Endodermal cell (in vitro differentiated cells): ENCODE results near the gene KIRREL3. TPM values are rescaled to one million over a fixed set of nuclear protein-coding genes. Genes with fewer than 3 reads are reported as not detected.
A peak's percentile ranks its signal among the peaks of the same experiment; 100 is the strongest.

Experiments used
- DNase-seq: peaks from one replicate; pipeline ENCODE4 v3.0.0-alpha.2; 2017
- H3K27ac ChIP-seq: 2 replicates; pipeline ENCODE4 v1.5.1; 2013; ENCODE audit warnings: mild to moderate bottlenecking, low read depth, low read length, moderate library complexity
- H3K27me3 ChIP-seq: 2 replicates; pipeline ENCODE4 v1.6.1; 2013; ENCODE audit warnings: mild to moderate bottlenecking, low read length, moderate library complexity; ENCODE audit not compliant: insufficient read depth, control insufficient read depth, poor library complexity, severe bottlenecking
- H3K36me3 ChIP-seq: 2 replicates; pipeline ENCODE4 v1.7.0; 2013; ENCODE audit warnings: mild to moderate bottlenecking, low read length, moderate library complexity; ENCODE audit not compliant: control insufficient read depth, insufficient read depth
- H3K4me1 ChIP-seq: one replicate; pipeline ENCODE4 v1.7.0; 2013; ENCODE audit warnings: low read length; ENCODE audit not compliant: control insufficient read depth, insufficient read depth
- H3K4me3 ChIP-seq: 2 replicates; pipeline ENCODE4 v1.5.1; 2013; ENCODE audit warnings: mild to moderate bottlenecking, low read length, moderate library complexity
- H3K9ac ChIP-seq: 2 replicates; pipeline ENCODE4 v1.6.1; 2013; ENCODE audit warnings: mild to moderate bottlenecking, low read length, moderate library complexity; ENCODE audit not compliant: poor library complexity, severe bottlenecking; ENCODE audit errors: extremely low read depth
- H3K9me3 ChIP-seq: 2 replicates; pipeline ENCODE4 v1.6.1; 2013; ENCODE audit warnings: mild to moderate bottlenecking, low read length, moderate library complexity; ENCODE audit not compliant: control insufficient read depth
- H3K27ac Mint-ChIP-seq: 2 replicates; pipeline ENCODE4 v1.8.0; 2020; ENCODE audit warnings: mixed read lengths
- H3K27me3 Mint-ChIP-seq: 2 replicates; pipeline ENCODE4 v1.8.0; 2021; ENCODE audit warnings: mild to moderate bottlenecking, mixed read lengths; ENCODE audit not compliant: insufficient read depth
- H3K36me3 Mint-ChIP-seq: 2 replicates; pipeline ENCODE4 v1.8.0; 2020; ENCODE audit warnings: low read depth, mixed read lengths
- H3K4me1 Mint-ChIP-seq: 2 replicates; pipeline ENCODE4 v1.8.0; 2020; ENCODE audit warnings: mixed read lengths
- H3K4me3 Mint-ChIP-seq: 2 replicates; pipeline ENCODE4 v1.8.0; 2020; ENCODE audit warnings: mild to moderate bottlenecking, moderate library complexity, mixed read lengths
- H3K9me3 Mint-ChIP-seq: 2 replicates; pipeline ENCODE4 v1.8.0; 2020; ENCODE audit warnings: mild to moderate bottlenecking, mixed read lengths
- WGBS, 2 experiments: methylation state at CpG; one replicate each; pipeline versions ENCODE4 v1.1.5 to v1.1.7; 2013; ENCODE audit warnings: missing lambda C conversion rate in 2 of 2, mixed read lengths in 1 of 2; ENCODE audit not compliant: insufficient coverage in 1 of 2, insufficient read length in 1 of 2; 5-methylcytosine and 5-hydroxymethylcytosine counted together
- total RNA-seq, 2 donors: library from RNA; stranded (reverse); fragmentation: NEBNext Ultra II Directional in 1 of 2; extraction: Animal tissue kit (Norgen Biotek cat#: 25700) in 1 of 2; gene quantifications; 2 replicates in 1 of 2; 3 replicates in 1 of 2; pipeline ENCODE4 v1.2.1, GENCODE V29; 2021
- TF ChIP-seq, protein P1 (sequence below): fragments of 200-600 bp; sonication (generic); conservative IDR thresholded peaks from 2 replicates; pipeline ENCODE4 v1.5.0; 2021; ENCODE audit warnings: antibody characterized with exemption, mild to moderate bottlenecking

The KIRREL3 gene
- total RNA-seq, 2 donors from 2014 or later, result 1.1 to 1.4 TPM

DNA sequence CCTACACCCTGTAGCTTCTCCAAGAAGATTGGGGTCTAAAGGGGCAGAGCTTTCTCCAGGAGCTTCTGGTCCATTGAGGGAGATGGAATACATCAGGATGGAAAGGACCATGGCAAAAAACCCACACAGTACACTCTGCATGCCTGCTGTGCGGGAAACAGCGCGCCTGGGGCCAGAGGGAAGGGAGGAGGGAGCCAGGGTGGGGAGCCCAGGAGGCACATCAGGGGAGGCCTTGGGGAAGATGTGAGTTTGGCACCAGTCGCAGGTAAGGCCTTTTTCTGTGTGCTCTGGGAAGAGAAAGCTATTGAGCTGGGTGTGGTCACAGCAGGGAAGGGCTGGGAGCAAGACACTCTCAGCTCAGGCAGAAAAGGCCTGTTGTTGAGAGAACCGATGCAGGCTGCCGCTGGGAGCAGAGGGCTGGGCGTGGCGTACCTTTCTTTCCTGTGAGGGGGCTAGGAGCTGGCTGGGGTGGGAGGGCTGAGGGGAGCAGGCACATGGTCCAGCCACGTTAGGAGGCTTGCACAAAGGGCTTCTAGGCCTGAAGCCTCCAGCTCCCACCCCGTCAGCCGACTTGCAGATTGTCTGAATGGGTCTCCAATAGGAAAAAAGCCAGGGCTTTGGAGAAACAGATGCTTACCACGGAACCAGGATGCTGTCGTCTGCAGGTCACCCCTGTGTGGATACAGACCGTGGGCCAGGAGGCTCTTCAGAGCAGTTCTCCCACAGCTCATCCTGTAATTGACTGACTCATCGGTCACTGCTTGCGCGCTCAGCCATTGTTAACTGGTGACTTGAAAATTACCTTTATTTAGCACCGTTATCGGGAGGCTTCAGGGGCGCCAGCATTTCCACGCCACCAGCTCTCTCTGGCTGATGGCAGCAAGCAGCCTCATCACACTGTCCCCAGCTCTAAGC lies 407.8 kb downstream of the KIRREL3 start:
- Mint-ChIP-seq H3K27me3 (peaks cover 4% of the 10 kb centered on the region), H3K9me3 (no peaks in the 10 kb centered on the region), H3K4me3 (no peak overlapping the region), H3K36me3 (no peaks in the 10 kb centered on the region), H3K4me1 (peaks cover 27% of the 10 kb centered on the region), H3K27ac (no peak overlapping the region)
- TF ChIP-seq, protein P1, sequence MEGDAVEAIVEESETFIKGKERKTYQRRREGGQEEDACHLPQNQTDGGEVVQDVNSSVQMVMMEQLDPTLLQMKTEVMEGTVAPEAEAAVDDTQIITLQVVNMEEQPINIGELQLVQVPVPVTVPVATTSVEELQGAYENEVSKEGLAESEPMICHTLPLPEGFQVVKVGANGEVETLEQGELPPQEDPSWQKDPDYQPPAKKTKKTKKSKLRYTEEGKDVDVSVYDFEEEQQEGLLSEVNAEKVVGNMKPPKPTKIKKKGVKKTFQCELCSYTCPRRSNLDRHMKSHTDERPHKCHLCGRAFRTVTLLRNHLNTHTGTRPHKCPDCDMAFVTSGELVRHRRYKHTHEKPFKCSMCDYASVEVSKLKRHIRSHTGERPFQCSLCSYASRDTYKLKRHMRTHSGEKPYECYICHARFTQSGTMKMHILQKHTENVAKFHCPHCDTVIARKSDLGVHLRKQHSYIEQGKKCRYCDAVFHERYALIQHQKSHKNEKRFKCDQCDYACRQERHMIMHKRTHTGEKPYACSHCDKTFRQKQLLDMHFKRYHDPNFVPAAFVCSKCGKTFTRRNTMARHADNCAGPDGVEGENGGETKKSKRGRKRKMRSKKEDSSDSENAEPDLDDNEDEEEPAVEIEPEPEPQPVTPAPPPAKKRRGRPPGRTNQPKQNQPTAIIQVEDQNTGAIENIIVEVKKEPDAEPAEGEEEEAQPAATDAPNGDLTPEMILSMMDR, result no peak
- H3K4me1 ChIP-seq, result peaks cover 5% of the 10 kb centered on the region
- H3K4me3 ChIP-seq, result no peak overlapping the region
- no peaks in the 10 kb centered on the region for H3K9me3 ChIP-seq
- whole genome bisulfite sequencing, 2 experiments, result 78 to 82% methylated on average over 16 to 21 of the region's 21 CpGs
- no peak overlapping the region for H3K27ac ChIP-seq
- DNase-seq, result peak; percentile 81
- no peak overlapping the region for H3K9ac ChIP-seq
- no peaks in the 10 kb centered on the region for H3K27me3 ChIP-seq
- no peaks in the 10 kb centered on the region for H3K36me3 ChIP-seq

- H3K4me1 Mint-ChIP-seq, result peaks cover 27% of the 10 kb centered on the region
- WGBS, 2 experiments, result 80 to 94% methylated on average over 1 to 6 of the region's 6 CpGs
- Histone ChIP-seq H3K27ac (no peak overlapping the region), H3K36me3 (no peaks in the 10 kb centered on the region), H3K4me1 (peaks cover 5% of the 10 kb centered on the region), H3K4me3 (no peak overlapping the region), H3K27me3 (no peaks in the 10 kb centered on the region), H3K9me3 (no peaks in the 10 kb centered on the region), H3K9ac (no peak overlapping the region)
- no peak overlapping the region for H3K4me3 Mint-ChIP-seq
- H3K36me3 Mint-ChIP-seq, result no peaks in the 10 kb centered on the region
- TF ChIP-seq, protein P1, result no peak
- no peaks in the 10 kb centered on the region for H3K9me3 Mint-ChIP-seq
- peaks cover 4% of the 10 kb centered on the region for H3K27me3 Mint-ChIP-seq
- DNase-seq, result no peak
- H3K27ac Mint-ChIP-seq, result no peak overlapping the region
Measured at GRCh38 chr11:126591966-126592489, 408.5 kb downstream of the KIRREL3 start.

DNA sequence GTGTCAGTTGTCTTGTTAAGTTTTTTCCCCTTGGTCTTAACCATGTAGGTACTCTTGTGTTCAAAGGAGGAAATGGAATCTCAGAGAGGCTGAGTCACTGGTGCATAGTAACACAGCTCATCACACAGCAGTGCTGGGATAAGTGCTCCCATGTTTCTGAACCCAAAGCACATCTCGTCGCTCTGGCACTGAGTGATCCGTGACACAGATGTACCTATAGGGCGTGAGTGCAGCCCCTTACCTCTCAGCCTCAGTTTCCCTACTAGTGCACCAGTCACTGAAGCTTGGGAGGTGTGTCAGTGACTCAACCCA lies 411.1 kb downstream of the KIRREL3 start:
- peaks cover 27% of the 10 kb centered on the region for H3K4me1 Mint-ChIP-seq
- no peak overlapping the region for H3K27ac Mint-ChIP-seq
- no peaks in the 10 kb centered on the region for H3K9me3 Mint-ChIP-seq
- H3K27me3 Mint-ChIP-seq, result peaks cover 1% of the 10 kb centered on the region
- Histone ChIP-seq H3K9ac (no peak overlapping the region), H3K27me3 (no peaks in the 10 kb centered on the region), H3K4me3 (no peak overlapping the region), H3K4me1 (peaks cover 17% of the 10 kb centered on the region), H3K9me3 (no peaks in the 10 kb centered on the region), H3K27ac (no peak overlapping the region), H3K36me3 (no peaks in the 10 kb centered on the region)
- H3K4me3 Mint-ChIP-seq, result no peak overlapping the region
- H3K36me3 Mint-ChIP-seq, result no peaks in the 10 kb centered on the region
- no peak for DNase-seq
- 92 to 96% methylated on average over 4 of the region's 4 CpGs for WGBS, 2 experiments
- TF ChIP-seq, protein P1, result no peak
